A549 (cell line): Measurements from ENCODE around the gene PDHX. TPM values are rescaled to one million over a fixed set of nuclear protein-coding genes. Genes with fewer than 3 reads are reported as not detected.
"Not testable (repeated sequence)": the region's sequence is repeated elsewhere in the genome, so short reads cannot be mapped to it uniquely, and the experiment has no call there.

ENCODE experiments used
- ATAC-seq, 2 experiments: fragments of 200-7000 bp in 1 of 2; fragments of >200 bp in 1 of 2; cut with Nextera tagmentation in 1 of 2; cut with Tn5 transposase in 1 of 2; 3 replicates each; pipeline versions ENCODE4 v1.8.0 to v1.9.1; 2018 to 2020; ENCODE audit warnings: mild to moderate bottlenecking in 1 of 2, moderate library complexity in 1 of 2
- CTCF ChIA-PET: fragments of 300-600 bp; sonication (Branson Sonifier 250); formaldehyde crosslinking; extraction: SDS; loops from one replicate; lab custom pipeline; 2021; ENCODE audit warnings: antibody characterized with exemption, inconsistent platforms; lab: Yijun Ruan, JAX
- POLR2A ChIA-PET: fragments of 350-600 bp; formaldehyde crosslinking; extraction: SDS; loops from one replicate; lab custom pipeline; 2021; ENCODE audit warnings: antibody characterized with exemption, inconsistent platforms; lab: Yijun Ruan, JAX
- DNase-seq, 2 experiments: peaks; one replicate each; pipeline versions ENCODE4 v3.0.0 to v3.0.0-alpha.2; 2011 to 2016; ENCODE audit warnings: low read depth in 1 of 2, low spot score in 1 of 2
- FAIRE-seq: peaks from 2 replicates; lab custom pipeline; 2011; peaks lifted over from hg19 to GRCh38; lab: Jason Lieb, UNC
- H3K27ac ChIP-seq, 2 experiments: fragments of >200 bp; sonication (Bioruptor Twin); formaldehyde crosslinking; 3 replicates each; pipeline ENCODE4 v1.5.1; 2016 to 2017
- H3K4me1 ChIP-seq: fragments of >200 bp; sonication (Bioruptor Twin); formaldehyde crosslinking; 3 replicates; pipeline ENCODE4 v1.6.1; 2016
- H3K4me2 ChIP-seq: fragments of >200 bp; sonication (Bioruptor Twin); formaldehyde crosslinking; 3 replicates; pipeline ENCODE4 v1.6.1; 2016
- H3K4me3 ChIP-seq: fragments of >200 bp; sonication (Bioruptor Twin); formaldehyde crosslinking; 3 replicates; pipeline ENCODE4 v1.5.1; 2016
- H3K9me3 ChIP-seq: fragments of >200 bp; sonication (Bioruptor Twin); formaldehyde crosslinking; 3 replicates; pipeline ENCODE4 v1.6.1; 2016
- CHD2 ChIP-seq: fragments of 150-350 bp; IDR thresholded peaks from 2 replicates; pipeline ENCODE4 v1.6.1; 2014; ENCODE audit warnings: low read length; ENCODE audit not compliant: partially characterized antibody
- CHD4 ChIP-seq: fragments of 200-600 bp; sonication (generic); IDR thresholded peaks from 2 replicates; pipeline ENCODE4 v1.6.1; 2016; ENCODE audit warnings: antibody characterized with exemption, mild to moderate bottlenecking, borderline replicate concordance
- EHMT2 ChIP-seq: fragments of 200-600 bp; sonication (generic); IDR thresholded peaks from 2 replicates; pipeline ENCODE4 v1.6.1; 2016; ENCODE audit warnings: antibody characterized with exemption, low read depth, mild to moderate bottlenecking, moderate library complexity
- EP300 ChIP-seq, 2 experiments: fragments of >200 bp; sonication (Bioruptor Twin); formaldehyde crosslinking; IDR thresholded peaks; 2 replicates in 1 of 2; 3 replicates in 1 of 2; pipeline ENCODE4 v1.6.1; 2016 to 2017
- FOXS1 ChIP-seq: fragments of 250-450 bp; sonication (Bioruptor Pico); IDR thresholded peaks from 2 replicates; pipeline ENCODE4 v1.5.0; 2020; ENCODE audit warnings: mild to moderate bottlenecking, moderate library complexity
- GATA3 ChIP-seq: IDR thresholded peaks from 2 replicates; pipeline ENCODE4 v1.6.1; 2012; ENCODE audit warnings: borderline replicate concordance
- HOXB13 ChIP-seq: fragments of 250-450 bp; sonication (Bioruptor Pico); IDR thresholded peaks from 2 replicates; pipeline ENCODE4 v1.5.0; 2020; ENCODE audit warnings: low read depth, mild to moderate bottlenecking, moderate library complexity
- HOXB5 ChIP-seq: fragments of 250-450 bp; sonication (Bioruptor Pico); IDR thresholded peaks from 2 replicates; pipeline ENCODE4 v1.5.0; 2020; ENCODE audit warnings: mild to moderate bottlenecking, moderate library complexity
- JUN ChIP-seq, 2 experiments: fragments of >200 bp; sonication (Bioruptor Twin); formaldehyde crosslinking; IDR thresholded peaks; 2 replicates in 1 of 2; 3 replicates in 1 of 2; pipeline ENCODE4 v1.6.1; 2016 to 2017
- KDM5A ChIP-seq: fragments of 200-600 bp; sonication (generic); IDR thresholded peaks from 2 replicates; pipeline ENCODE4 v1.6.1; 2016; ENCODE audit warnings: antibody characterized with exemption, mild to moderate bottlenecking
- MYC ChIP-seq: IDR thresholded peaks from 2 replicates; pipeline ENCODE4 v1.6.1; 2012; ENCODE audit warnings: mild to moderate bottlenecking, inconsistent platforms, low read length, improper control_type of control experiment, borderline replicate concordance
- NFE2L2 ChIP-seq: fragments of 150-350 bp; conservative IDR thresholded peaks from 2 replicates; pipeline ENCODE4 v1.6.1; 2014; ENCODE audit warnings: low read length
- NPAS2 ChIP-seq: fragments of 250-450 bp; sonication (Bioruptor Pico); IDR thresholded peaks from 2 replicates; pipeline ENCODE4 v1.8.0; 2022; ENCODE audit warnings: mild to moderate bottlenecking, moderate library complexity, borderline replicate concordance
- POLR2A ChIP-seq: IDR thresholded peaks from 2 replicates; pipeline ENCODE4 v1.6.1; 2012; ENCODE audit warnings: mild to moderate bottlenecking, low read length
- REST ChIP-seq: fragments of 200-600 bp; sonication (generic); IDR thresholded peaks from 2 replicates; pipeline ENCODE4 v1.6.1; 2016; ENCODE audit warnings: antibody characterized with exemption, mild to moderate bottlenecking, moderate library complexity
- RFX5 ChIP-seq: fragments of 450-650 bp; IDR thresholded peaks from 2 replicates; pipeline ENCODE4 v1.7.1; 2014; ENCODE audit warnings: antibody characterized with exemption, mild to moderate bottlenecking, moderate library complexity
- SMC3 ChIP-seq: fragments of >200 bp; sonication (Bioruptor Twin); formaldehyde crosslinking; IDR thresholded peaks from 3 replicates; pipeline ENCODE4 v1.6.1; 2018; ENCODE audit warnings: inconsistent platforms
- SREBF2 ChIP-seq: fragments of 450-650 bp; IDR thresholded peaks from 2 replicates; pipeline ENCODE4 v1.6.1; 2014; ENCODE audit warnings: mild to moderate bottlenecking, moderate library complexity
- TFCP2L1 ChIP-seq: fragments of 250-450 bp; sonication (Bioruptor Pico); IDR thresholded peaks from 2 replicates; pipeline ENCODE4 v1.5.0; 2021; ENCODE audit warnings: mild to moderate bottlenecking
- ZC3H11A ChIP-seq: fragments of 450-650 bp; IDR thresholded peaks from 2 replicates; pipeline ENCODE4 v1.6.1; 2014; ENCODE audit warnings: antibody characterized with exemption, mild to moderate bottlenecking
- ZFP36 ChIP-seq: fragments of 450-650 bp; IDR thresholded peaks from 2 replicates; pipeline ENCODE4 v1.6.1; 2014; ENCODE audit warnings: borderline replicate concordance; ENCODE audit not compliant: partially characterized antibody
- ZSCAN20 ChIP-seq: fragments of 250-450 bp; sonication (Bioruptor Pico); IDR thresholded peaks from 2 replicates; pipeline ENCODE4 v1.8.0; 2022; ENCODE audit warnings: mild to moderate bottlenecking, moderate library complexity
- WGBS: methylation state at CpG from one replicate; pipeline ENCODE4 v1.1.6; 2017; ENCODE audit errors: missing lambda C conversion rate; 5-methylcytosine and 5-hydroxymethylcytosine counted together
- polyA plus RNA-seq, 4 experiments: library from polyadenylated mRNA; depleted of rRNA in 3 of 4; stranded (reverse); fragments of >200 nt; fragmentation: RNase III in 1 of 4; extraction: RNeasy Plus Mini Kit Qiagen cat#74134 plus additional on column Dnase treatment in 1 of 4; gene quantifications; 2 replicates in 3 of 4; 3 replicates in 1 of 4; pipeline ENCODE4 v1.2.3, GENCODE V29; 2011 to 2017
- TF ChIP-seq, protein P1 (sequence below): fragments of 250-450 bp; sonication (Bioruptor Pico); IDR thresholded peaks from 2 replicates; pipeline ENCODE4 v1.5.0; 2021; ENCODE audit warnings: mild to moderate bottlenecking, moderate library complexity, borderline replicate concordance
- TF ChIP-seq, protein P2 (sequence below): fragments of >200 bp; sonication (Bioruptor Twin); formaldehyde crosslinking; IDR thresholded peaks from 3 replicates; pipeline ENCODE4 v1.5.1; 2016

Gene PDHX
- polyA plus RNA-seq, 2 of the 4 experiments (the other 2 are of a cell fraction): 46.5 to 87.4 TPM

GRCh38 chr11:34910817-34911216 is 5.6 kb upstream of the PDHX start (continued):
- TF ChIP-seq CHD4: no peak
- TF ChIP-seq CHD2: no peak
- TF ChIP-seq EHMT2: no peak

GRCh38 chr11:34911676-34912075 is 4.7 kb upstream of the PDHX start:
- H3K4me3 ChIP-seq: no peak overlapping the region
- no peak overlapping the region for H3K27ac ChIP-seq
- H3K4me2 ChIP-seq: no peak overlapping the region
- DNase-seq (no peak), ATAC-seq (no peak), FAIRE-seq (no peak)
- POLR2A ChIA-PET: no interaction called here
- CTCF ChIA-PET: interaction anchor here (1.5 to 3.6 kb wide), 2 partner anchors 20 to 325 kb away, joined by 6 to 13 read pairs; no protein-coding TSS in a partner anchor
- H3K4me1 ChIP-seq: peaks cover 7% of the 10 kb centered on the region; the same call in 1 of the 3 replicates
- WGBS: 81% methylated on average over 2 of the region's 2 CpGs
- no peak for TF ChIP-seq NFE2L2
- no peak for TF ChIP-seq JUN (IDR thresholded peaks at IDR 0.05)
- TF ChIP-seq RFX5: no peak
- TF ChIP-seq CHD2: no peak
- no peak for TF ChIP-seq HOXB13 (CRISPR knock-in tag)
- no peak for TF ChIP-seq KDM5A
- no peak for TF ChIP-seq ZSCAN20 (CRISPR knock-in tag)
- TF ChIP-seq SMC3: no peak
- no peak for TF ChIP-seq GATA3
- TF ChIP-seq NPAS2 (CRISPR knock-in tag): no peak
- TF ChIP-seq POLR2A: no peak
- no peak for TF ChIP-seq ZFP36
- no peak for TF ChIP-seq MYC
- TF ChIP-seq FOXS1 (CRISPR knock-in tag): no peak
- no peak for TF ChIP-seq EP300 (IDR thresholded peaks at IDR 0.05)
- H3K9me3 ChIP-seq: no peaks in the 10 kb centered on the region

- H3K27ac ChIP-seq, ATAC-seq, H3K4me2 ChIP-seq, DNase-seq, POLR2A ChIA-PET, H3K4me3 ChIP-seq, H3K9me3 ChIP-seq, FAIRE-seq: not testable (repeated sequence)
- CTCF ChIA-PET: interaction anchor here (0.7 to 1.7 kb wide), 5 partner anchors 11 to 1354 kb away, joined by 3 to 9 read pairs (median 4); no protein-coding TSS in a partner anchor
- H3K4me1 ChIP-seq: peaks cover 20% of the 10 kb centered on the region
- WGBS: 96% methylated on average over 10 of the region's 10 CpGs
These were observed 2.9 kb upstream of the PDHX start for GRCh38 chr11:34913556-34913955.

DNA sequence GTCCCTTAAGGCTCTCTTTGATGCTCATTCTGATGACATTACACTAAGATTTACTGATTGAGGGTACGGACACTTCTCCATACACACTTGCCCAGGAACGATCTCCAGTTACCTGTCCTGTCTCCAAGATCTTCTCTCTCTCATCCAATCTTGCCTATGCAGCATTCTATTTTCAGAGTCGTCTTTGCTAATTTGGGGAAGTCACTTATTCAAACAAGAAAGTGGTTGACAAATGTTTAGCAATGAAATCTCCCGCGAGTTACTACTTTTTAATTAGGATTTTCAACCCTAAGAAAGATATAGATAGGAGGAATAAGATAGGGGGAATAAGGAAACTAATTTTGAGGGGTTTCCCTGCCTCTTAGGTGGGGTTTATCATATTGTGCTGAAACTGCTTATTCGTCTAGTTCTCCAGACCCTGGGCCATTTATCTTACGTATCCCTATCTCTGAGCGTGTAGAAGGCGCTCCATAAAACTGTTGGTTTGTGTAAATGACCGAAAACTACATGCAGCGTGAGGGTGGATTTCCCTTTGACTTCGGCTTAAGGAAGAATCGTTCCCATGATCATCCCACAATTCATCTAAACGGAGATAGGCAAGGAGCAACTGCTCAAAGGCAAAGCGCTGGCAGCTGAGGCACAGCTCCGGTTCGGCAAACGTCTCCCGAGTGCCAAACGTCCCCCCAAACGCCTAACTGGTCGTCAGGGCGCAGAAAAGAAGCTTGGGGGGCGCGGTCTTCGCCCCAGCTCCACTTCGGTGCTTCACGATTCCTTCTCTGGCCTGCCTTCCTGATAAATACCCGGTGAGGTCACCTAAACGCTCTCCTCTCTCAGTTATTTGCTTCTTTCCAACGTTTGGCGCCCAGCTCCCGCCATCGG is 1.0 kb upstream of the PDHX start:
- Histone ChIP-seq H3K27ac (peak overlapping the region; percentile 92 to 98), H3K9me3 (no peaks in the 10 kb centered on the region), H3K4me2 (peak overlapping the region; percentile 78), H3K4me1 (peaks cover 20% of the 10 kb centered on the region), H3K4me3 (peak overlapping the region; percentile 78)
- 18% methylated on average over 34 of the region's 34 CpGs for WGBS
- ChIA-PET POLR2A (interaction anchor here (0.6 to 1.9 kb wide), 8 partner anchors 10 to 403 kb away, joined by 3 to 7 read pairs (median 3); no protein-coding TSS in a partner anchor), CTCF (interaction anchor here (0.6 to 2.9 kb wide), 8 partner anchors 10 to 549 kb away, joined by 3 to 11 read pairs (median 4); no protein-coding TSS in a partner anchor)
- ATAC-seq: no peak; a peak in 3 of 6 replicates
- no peak for FAIRE-seq
- DNase-seq: peak in 1 of 2 experiments; percentile 8
- TF ChIP-seq REST (no peak), ZC3H11A (no peak), MYC (no peak), TFCP2L1 (no peak), HOXB5 (CRISPR knock-in tag) (no peak), SREBF2 (no peak), KDM5A (no peak)
- TF ChIP-seq, protein P1, sequence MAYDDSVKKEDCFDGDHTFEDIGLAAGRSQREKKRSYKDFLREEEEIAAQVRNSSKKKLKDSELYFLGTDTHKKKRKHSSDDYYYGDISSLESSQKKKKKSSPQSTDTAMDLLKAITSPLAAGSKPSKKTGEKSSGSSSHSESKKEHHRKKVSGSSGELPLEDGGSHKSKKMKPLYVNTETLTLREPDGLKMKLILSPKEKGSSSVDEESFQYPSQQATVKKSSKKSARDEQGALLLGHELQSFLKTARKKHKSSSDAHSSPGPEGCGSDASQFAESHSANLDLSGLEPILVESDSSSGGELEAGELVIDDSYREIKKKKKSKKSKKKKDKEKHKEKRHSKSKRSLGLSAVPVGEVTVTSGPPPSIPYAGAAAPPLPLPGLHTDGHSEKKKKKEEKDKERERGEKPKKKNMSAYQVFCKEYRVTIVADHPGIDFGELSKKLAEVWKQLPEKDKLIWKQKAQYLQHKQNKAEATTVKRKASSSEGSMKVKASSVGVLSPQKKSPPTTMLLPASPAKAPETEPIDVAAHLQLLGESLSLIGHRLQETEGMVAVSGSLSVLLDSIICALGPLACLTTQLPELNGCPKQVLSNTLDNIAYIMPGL (CRISPR knock-in tag): no peak
- TF ChIP-seq, protein P2, sequence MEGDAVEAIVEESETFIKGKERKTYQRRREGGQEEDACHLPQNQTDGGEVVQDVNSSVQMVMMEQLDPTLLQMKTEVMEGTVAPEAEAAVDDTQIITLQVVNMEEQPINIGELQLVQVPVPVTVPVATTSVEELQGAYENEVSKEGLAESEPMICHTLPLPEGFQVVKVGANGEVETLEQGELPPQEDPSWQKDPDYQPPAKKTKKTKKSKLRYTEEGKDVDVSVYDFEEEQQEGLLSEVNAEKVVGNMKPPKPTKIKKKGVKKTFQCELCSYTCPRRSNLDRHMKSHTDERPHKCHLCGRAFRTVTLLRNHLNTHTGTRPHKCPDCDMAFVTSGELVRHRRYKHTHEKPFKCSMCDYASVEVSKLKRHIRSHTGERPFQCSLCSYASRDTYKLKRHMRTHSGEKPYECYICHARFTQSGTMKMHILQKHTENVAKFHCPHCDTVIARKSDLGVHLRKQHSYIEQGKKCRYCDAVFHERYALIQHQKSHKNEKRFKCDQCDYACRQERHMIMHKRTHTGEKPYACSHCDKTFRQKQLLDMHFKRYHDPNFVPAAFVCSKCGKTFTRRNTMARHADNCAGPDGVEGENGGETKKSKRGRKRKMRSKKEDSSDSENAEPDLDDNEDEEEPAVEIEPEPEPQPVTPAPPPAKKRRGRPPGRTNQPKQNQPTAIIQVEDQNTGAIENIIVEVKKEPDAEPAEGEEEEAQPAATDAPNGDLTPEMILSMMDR: no peak
